Omental fat pad (tissue), 4 donors: Measurements from ENCODE around the gene MIOS. TPM values are rescaled to one million over a fixed set of nuclear protein-coding genes. Genes with fewer than 3 reads are reported as not detected.

Experiments
- ATAC-seq: fragments of 150-250 bp; one replicate; pipeline ENCODE4 v1.9.1; 2016; ENCODE audit warnings: mild to moderate bottlenecking, moderate library complexity; ENCODE audit not compliant: low FRiP score
- DNase-seq: peaks from one replicate; pipeline ENCODE4 v3.0.0-alpha.2; 2019; ENCODE audit warnings: low spot score
- CTCF ChIP-seq, 3 donors: fragments of 450-650 bp; IDR thresholded peaks; one replicate each; pipeline ENCODE4 v1.5.1; 2016 to 2017; ENCODE audit warnings: antibody characterized with exemption in 3 of 3, mild to moderate bottlenecking in 3 of 3, moderate library complexity in 2 of 3
- total RNA-seq, 4 donors: library from RNA; depleted of rRNA; stranded (reverse); fragments of >200 nt; gene quantifications; one replicate each; pipeline ENCODE4 v1.1.0, GENCODE V29; 2016

The MIOS gene
- total RNA-seq, 4 donors from 2014 or later, result 28.4 to 61.7 (median 41.5) TPM

GRCh38 chr7:7581531-7582179 lies 15.0 kb downstream of the MIOS start:
- DNase-seq, result no peak
- ATAC-seq, result no peak
- TF ChIP-seq CTCF (IDR thresholded peaks at IDR 0.05), result no peak

- no peak for ATAC-seq
Measured at GRCh38 chr7:7582596-7582995, 15.9 kb downstream of the MIOS start.

GRCh38 chr7:7583731-7584130 lies 17.0 kb downstream of the MIOS start:
- TF ChIP-seq CTCF (IDR thresholded peaks at IDR 0.05), result no peak
- no peak for ATAC-seq
- no peak for DNase-seq

More at GRCh38 chr7:7582596-7582995, 15.9 kb downstream of the MIOS start:
- no peak for TF ChIP-seq CTCF (IDR thresholded peaks at IDR 0.05)
- no peak for DNase-seq

GRCh38 chr7:7584653-7585052 lies 18.0 kb downstream of the MIOS start:
- no peak for TF ChIP-seq CTCF (IDR thresholded peaks at IDR 0.05)
- ATAC-seq (no peak), DNase-seq (no peak)

GRCh38 chr7:7585241-7585928 lies 18.7 kb downstream of the MIOS start:
- TF ChIP-seq CTCF (IDR thresholded peaks at IDR 0.05), result no peak
- ATAC-seq, result no peak
- no peak for DNase-seq

GRCh38 chr7:7595451-7595850 lies 28.8 kb downstream of the MIOS start:
- DNase-seq (no peak), ATAC-seq (no peak)
- no peak for TF ChIP-seq CTCF (IDR thresholded peaks at IDR 0.05)

GRCh38 chr7:7596176-7596575 lies 29.5 kb downstream of the MIOS start:
- no peak for DNase-seq
- ATAC-seq, result no peak
- no peak for TF ChIP-seq CTCF (IDR thresholded peaks at IDR 0.05)
